Glutamatergic neuron (in vitro differentiated cells): ENCODE results near the gene FAM24B. TPM values are rescaled to one million over a fixed set of nuclear protein-coding genes. Genes with fewer than 3 reads are reported as not detected.
"Not testable (repeated sequence)": the region's sequence is repeated elsewhere in the genome, so short reads cannot be mapped to it uniquely, and the experiment has no call there.

ENCODE experiments used
- DNase-seq: peaks from one replicate; pipeline ENCODE4 v3.0.0; 2022
- H3K27ac Mint-ChIP-seq: one replicate; pipeline ENCODE4 v1.8.0; 2020; ENCODE audit warnings: mild to moderate bottlenecking, mixed read lengths, inconsistent platforms; ENCODE audit not compliant: unreplicated experiment
- H3K27me3 Mint-ChIP-seq: one replicate; pipeline ENCODE4 v1.8.0; 2020; ENCODE audit warnings: mild to moderate bottlenecking, moderate library complexity, mixed read lengths, inconsistent platforms; ENCODE audit not compliant: unreplicated experiment
- H3K36me3 Mint-ChIP-seq: one replicate; pipeline ENCODE4 v1.8.0; 2020; ENCODE audit warnings: mild to moderate bottlenecking, mixed read lengths, inconsistent platforms; ENCODE audit not compliant: unreplicated experiment
- H3K4me1 Mint-ChIP-seq: one replicate; pipeline ENCODE4 v1.8.0; 2020; ENCODE audit warnings: mild to moderate bottlenecking, low read depth, mixed read lengths, inconsistent platforms; ENCODE audit not compliant: unreplicated experiment
- H3K4me3 Mint-ChIP-seq: one replicate; pipeline ENCODE4 v1.8.0; 2020; ENCODE audit warnings: mild to moderate bottlenecking, mixed read lengths, inconsistent platforms; ENCODE audit not compliant: unreplicated experiment
- H3K9me3 Mint-ChIP-seq: one replicate; pipeline ENCODE4 v1.8.0; 2020; ENCODE audit warnings: mild to moderate bottlenecking, moderate library complexity, mixed read lengths, inconsistent platforms; ENCODE audit not compliant: unreplicated experiment
- long read RNA-seq: library from polyadenylated mRNA; unstranded; transcript quantifications from one replicate; pipeline ENCODE4 v2.0.0, GENCODE V29; 2020; ENCODE audit not compliant: unreplicated experiment
- total RNA-seq: library from RNA; stranded (reverse); fragmentation: NEBNext Ultra II Directional; extraction: Animal tissue kit (Norgen Biotek cat#: 25700); gene quantifications from one replicate; pipeline ENCODE4 v1.2.1, GENCODE V29; 2021; ENCODE audit not compliant: unreplicated experiment
- TF ChIP-seq, protein P1 (sequence below): fragments of 200-600 bp; sonication (generic); IDR thresholded peaks from one replicate; pipeline ENCODE4 v1.5.0; 2021; ENCODE audit not compliant: partially characterized antibody, unreplicated experiment

FAM24B gene, protein sequence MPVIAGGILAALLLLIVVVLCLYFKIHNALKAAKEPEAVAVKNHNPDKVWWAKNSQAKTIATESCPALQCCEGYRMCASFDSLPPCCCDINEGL
- total RNA-seq = 15.9 TPM
- long read RNA-seq, partial matches to known transcripts = 1 of 4 reads
- long read RNA-seq, other reads (novel, unspliced or antisense) = 1 of 4 reads

DNA sequence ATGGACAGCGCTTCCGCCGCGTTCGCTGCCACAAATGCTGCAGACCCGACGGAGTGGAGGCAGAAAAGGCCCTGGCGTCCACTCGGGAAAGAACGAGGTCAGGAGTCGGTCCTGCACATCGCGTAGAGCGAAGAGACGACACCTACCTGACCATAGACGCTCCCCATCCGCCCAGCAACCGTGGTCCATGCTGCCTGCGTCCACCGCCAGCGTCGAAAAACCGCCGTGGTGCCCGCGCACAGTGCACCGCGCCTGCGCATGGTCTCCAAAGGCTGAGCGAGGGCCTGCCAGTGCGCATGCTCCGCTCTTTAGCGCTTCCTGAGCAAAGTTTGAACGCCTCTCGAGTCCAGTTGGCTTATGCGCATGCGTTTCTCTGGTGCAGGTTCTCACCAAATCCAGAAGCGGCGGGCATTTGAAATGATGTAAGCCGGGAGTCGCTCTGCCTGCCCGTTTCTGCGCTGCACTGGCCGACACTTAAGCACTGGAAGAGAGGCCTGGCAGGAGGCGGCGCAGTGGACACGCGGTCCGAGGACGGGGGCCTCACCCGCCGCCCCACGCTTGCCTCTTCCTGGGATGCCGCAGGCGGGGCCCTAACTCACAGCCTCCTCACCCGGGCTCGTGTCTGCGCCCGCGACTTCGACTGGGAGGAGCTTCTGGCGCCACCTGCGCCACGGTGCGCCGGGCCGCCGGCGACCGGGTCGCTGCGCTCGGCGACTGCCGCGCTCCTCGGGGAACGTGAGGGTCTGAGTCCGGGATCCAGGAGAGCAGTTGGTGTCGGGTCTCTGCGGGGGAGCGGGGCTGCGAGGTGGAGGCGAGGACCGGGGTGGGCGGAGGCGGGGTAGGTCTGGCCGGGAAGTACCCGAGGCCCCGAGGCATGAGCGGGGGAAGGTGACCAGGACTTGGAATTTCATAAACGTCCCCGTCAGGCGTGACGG lies at the start of gene FAM24B:
TSS of gene FAM24B (minus strand) at position 243 of the 935 bp plus-strand sequence. CDS start 29,066 bp downstream, outside the sequence.
- Mint-ChIP-seq H3K4me3 (peak within 1 kb of the TSS; percentile 99), H3K27me3 (peaks cover 11% of the 10 kb centered on the region), H3K9me3 (peaks cover 8% of the 10 kb centered on the region), H3K27ac (peak within 1 kb of the TSS; percentile 88), H3K4me1 (peaks cover 29% of the 10 kb centered on the region), H3K36me3 (no peaks in the 10 kb centered on the region)
- TF ChIP-seq, protein P1, sequence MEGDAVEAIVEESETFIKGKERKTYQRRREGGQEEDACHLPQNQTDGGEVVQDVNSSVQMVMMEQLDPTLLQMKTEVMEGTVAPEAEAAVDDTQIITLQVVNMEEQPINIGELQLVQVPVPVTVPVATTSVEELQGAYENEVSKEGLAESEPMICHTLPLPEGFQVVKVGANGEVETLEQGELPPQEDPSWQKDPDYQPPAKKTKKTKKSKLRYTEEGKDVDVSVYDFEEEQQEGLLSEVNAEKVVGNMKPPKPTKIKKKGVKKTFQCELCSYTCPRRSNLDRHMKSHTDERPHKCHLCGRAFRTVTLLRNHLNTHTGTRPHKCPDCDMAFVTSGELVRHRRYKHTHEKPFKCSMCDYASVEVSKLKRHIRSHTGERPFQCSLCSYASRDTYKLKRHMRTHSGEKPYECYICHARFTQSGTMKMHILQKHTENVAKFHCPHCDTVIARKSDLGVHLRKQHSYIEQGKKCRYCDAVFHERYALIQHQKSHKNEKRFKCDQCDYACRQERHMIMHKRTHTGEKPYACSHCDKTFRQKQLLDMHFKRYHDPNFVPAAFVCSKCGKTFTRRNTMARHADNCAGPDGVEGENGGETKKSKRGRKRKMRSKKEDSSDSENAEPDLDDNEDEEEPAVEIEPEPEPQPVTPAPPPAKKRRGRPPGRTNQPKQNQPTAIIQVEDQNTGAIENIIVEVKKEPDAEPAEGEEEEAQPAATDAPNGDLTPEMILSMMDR = no peak
- peak; percentile 98 for DNase-seq

DNA sequence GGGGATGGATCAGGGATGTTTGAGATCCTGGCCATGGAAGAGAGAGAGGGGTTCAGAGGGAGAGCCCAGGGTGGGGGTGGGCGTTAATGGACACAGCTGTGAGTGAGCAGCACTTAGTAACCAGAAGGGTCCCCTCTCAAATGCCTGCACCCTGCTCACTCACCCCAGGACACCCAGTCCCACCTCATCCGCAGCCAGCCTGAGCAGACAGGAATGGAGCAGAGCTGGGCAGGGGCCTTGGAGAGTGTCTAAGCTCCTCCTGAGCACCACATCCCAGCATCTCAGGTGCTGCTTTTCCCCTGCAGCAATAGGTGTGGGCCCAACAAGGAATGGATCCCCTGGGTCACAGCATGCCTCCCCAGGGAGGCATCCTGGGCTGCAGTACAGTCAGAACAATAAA lies 36.3 kb upstream of the FAM24B start:
- Mint-ChIP-seq H3K36me3 (peaks cover 7% of the 10 kb centered on the region), H3K4me1 (peaks cover 7% of the 10 kb centered on the region), H3K4me3 (no peak overlapping the region), H3K27me3 (peaks cover 3% of the 10 kb centered on the region), H3K9me3 (peaks cover 2% of the 10 kb centered on the region), H3K27ac (no peak overlapping the region)
- no peak for DNase-seq
- TF ChIP-seq, protein P1 = no peak

DNA sequence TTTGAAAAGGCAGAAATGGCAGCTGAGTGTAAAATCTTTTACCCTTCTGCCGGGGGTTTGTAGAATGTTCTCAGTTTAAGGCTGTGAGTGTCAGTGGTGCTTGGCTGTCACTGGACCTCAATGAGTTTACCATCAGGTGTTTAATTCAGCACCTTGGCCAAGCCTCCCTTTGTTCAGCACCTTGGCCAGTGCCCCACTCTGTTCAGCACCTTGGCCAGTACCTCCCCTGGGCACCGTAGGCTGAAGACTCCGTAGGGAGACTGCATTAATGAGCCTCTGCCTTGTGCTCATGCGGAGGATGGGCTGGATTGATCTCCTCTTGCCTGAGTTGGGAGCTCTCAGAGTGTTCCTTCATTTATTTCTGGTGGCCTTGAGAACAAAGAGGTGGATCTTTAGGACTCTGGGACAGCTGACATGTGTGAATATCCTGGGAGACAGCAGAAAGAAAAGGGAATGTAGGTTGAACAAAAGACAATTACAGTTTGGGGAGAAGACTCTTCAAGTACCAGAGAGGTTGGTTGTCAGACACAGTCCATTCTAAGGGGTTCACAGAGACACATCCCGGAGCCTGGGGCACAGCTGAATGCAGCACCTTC lies 32.6 kb upstream of the FAM24B start:
- Mint-ChIP-seq H3K4me1 (peaks cover 7% of the 10 kb centered on the region), H3K27ac (no peak overlapping the region), H3K36me3 (peaks cover 7% of the 10 kb centered on the region), H3K9me3 (peaks cover 3% of the 10 kb centered on the region), H3K27me3 (peaks cover 3% of the 10 kb centered on the region), H3K4me3 (no peak overlapping the region)
- TF ChIP-seq, protein P1 = no peak
- no peak for DNase-seq

DNA sequence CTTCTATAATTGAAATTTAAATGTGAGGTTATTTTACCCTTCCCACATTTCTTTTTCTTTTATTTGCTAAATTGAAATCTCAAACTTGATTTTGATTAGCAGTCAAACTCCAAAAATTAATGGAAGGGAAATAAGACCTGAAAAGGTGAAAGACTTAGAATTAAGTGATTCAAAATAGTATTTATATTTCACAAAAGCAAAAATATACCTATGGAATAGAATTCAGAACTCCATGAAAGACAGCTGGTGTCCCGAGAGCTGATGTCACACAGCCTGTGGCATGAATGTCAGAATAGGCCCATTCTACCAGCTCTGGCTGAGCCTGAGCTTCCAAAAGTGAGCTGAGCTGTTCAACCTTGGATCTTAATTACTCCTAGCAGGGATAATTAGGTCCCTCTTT lies 30.9 kb upstream of the FAM24B start, which contains the start of gene FAM24A:
TSS of gene FAM24A (plus strand) at position 301 of the 400 bp plus-strand sequence. CDS start 1,025 bp downstream, outside the sequence.
- Mint-ChIP-seq H3K27me3 (peaks cover 3% of the 10 kb centered on the region), H3K36me3 (no peaks in the 10 kb centered on the region), H3K27ac (no peak within 1 kb of the TSS), H3K4me3 (no peak within 1 kb of the TSS), H3K4me1 (peaks cover 7% of the 10 kb centered on the region), H3K9me3 (peaks cover 1% of the 10 kb centered on the region)
- DNase-seq = no peak
- TF ChIP-seq, protein P1 = no peak

DNA sequence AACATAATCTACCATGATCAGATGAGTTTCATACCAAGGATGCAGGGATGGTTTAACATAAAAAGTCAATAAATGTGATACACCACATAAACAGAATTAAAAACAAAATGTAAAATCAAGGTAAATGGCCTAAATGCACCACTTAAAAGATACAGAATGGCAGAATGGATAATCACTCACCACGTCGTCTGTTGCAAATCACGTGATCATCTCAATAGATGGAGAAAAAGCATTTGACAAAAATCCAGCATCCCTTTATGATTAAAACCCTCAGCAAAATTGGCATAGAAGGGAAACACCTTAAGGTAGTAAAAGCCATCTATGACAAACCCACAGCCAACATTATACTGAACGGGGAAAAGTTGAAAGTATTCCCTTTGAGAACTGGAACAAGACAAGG lies 24.5 kb upstream of the FAM24B start:
- H3K27ac Mint-ChIP-seq, H3K4me3 Mint-ChIP-seq, DNase-seq, H3K4me1 Mint-ChIP-seq, H3K27me3 Mint-ChIP-seq, H3K9me3 Mint-ChIP-seq, H3K36me3 Mint-ChIP-seq: not testable (repeated sequence)
